HUDEP-2 (cell line): ENCODE data around the gene PID1.

Experiments
- DNase-seq, 76 experiments: peaks; one replicate each; lab custom pipeline; 2025; ENCODE audit not compliant: unreplicated experiment in 76 of 76; lab: John Stamatoyannopoulos, UW

Gene PID1

DNA sequence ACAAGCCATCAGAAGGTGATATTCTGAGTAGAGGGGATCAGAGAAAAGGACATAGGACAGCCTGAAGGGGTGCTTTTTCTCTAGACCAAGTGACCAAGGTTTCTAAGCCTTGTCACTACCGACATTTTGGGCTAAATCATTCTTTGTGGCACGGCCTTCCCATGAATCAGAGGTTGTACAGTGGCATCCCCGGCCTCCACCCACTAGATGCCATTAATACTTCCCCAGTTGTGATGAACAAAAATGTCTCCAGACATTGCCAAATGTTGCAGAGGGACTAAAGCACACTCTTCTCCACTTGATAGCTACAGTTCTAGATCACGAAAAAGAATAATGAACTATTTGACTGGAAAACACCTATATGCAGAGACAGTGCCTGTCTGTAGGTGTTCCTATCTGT lies 143.6 kb downstream of the PID1 start:
- no peak for DNase-seq

DNA sequence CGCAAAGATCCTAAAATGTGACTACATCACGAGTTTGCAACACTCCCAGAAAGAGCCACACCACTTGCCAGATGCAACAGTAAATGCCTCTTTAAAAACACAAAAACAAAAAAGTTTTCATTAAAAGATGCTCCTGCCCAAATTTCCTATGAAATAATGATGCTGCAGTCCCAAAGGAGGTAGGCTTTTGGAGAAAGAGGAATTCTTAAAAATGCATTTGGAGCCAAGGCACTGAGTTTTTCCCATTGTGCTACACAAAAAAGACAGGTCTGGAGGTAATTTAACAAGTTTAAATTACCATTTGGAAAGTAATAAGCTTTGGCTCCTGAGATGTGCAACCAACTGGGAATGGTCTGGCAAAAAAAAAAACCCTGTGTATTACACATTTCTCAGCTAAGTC lies 145.0 kb downstream of the PID1 start:
- no peak for DNase-seq

DNA sequence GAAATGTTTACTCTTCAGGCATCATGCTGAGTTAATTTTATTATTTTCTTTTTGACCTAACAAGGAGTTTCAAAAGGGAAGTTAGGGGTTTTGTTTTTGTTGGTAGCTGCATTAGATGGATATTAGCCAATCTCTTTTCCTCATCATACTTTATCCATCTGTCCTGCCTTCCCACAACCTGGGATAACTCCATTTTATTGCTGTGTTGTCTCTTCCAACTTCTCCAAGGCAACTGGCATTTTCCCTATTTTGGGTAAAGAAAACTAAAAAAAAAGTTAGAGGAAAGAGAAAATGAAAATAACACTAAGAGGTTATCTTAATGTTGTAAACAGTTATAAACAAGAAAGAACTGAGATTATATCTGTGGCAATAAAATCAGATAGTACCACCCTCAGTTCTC lies 147.0 kb downstream of the PID1 start:
- DNase-seq = no peak

DNA sequence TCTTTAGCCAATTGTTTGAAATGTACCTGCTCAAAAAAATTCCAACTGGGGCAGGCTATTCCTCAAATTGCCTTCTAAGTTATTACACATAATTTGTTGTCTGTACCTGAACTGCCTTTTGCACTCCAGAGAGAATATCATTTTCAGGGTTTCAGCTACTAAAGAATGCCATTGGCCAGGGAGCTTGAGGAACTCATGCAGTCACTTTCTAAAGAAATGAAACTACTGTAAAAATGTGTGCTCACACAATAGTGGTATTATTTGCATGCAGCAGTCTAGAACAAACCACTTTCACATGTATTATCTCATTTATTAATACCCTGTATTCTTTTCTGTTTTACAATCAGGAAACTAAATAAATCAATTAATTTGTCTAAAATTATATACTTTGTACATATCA lies 152.2 kb downstream of the PID1 start:
- no peak for DNase-seq

DNA sequence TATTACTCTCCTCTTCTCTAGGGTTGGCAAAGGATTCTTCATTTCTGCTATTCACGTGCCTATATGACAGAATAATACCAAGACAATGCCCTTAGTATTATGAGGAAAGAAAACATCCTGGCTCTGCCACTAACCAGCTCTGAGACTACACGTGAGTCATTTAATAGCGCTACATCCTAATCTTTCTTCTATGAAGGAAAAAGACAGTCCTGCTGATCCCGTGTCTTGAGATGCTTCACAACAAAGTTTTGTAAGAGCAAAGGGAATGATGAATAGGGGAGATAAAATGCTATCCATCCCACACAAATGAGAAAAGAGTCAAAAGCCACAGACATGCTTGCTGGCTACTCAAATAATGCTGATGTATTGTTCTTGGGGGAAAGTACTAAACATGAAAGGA lies 152.8 kb downstream of the PID1 start:
- DNase-seq = no peak

DNA sequence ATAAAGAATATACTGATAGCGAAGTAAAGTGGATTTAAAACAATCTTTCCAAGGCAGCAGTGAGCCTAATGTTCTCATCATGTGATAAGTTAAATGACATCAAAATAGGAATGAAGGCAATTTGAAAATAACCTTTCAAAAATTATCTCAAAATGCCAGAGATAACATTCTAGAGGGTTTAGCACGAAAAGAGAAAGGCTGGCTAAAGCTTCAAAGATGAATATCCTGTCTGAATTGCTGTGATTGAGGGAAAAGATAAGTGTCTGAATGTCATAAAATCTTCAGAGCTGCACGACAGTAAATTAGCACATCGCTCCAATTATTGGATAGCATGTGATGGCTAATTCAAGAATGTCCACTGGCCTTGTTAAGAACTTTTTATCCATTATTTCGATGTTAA lies 159.3 kb downstream of the PID1 start:
- DNase-seq = no peak

DNA sequence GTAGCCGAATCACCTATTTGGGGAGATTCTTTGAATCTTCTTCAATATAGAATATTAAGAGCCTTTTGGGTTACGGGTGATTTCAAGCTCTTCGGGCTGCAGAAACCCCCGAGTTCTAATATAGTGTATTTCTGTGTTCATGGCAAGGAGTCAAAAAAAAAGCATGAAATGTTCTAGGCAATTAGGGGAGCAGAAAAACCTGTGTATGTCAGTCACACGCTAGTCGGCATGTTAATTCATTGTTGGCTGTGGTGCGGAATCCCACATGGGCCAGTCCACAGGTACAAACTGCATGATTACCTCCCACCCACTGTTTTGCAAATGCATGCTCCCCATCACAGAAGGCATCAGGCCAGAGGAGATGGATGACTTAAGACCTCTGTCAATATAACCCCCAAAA lies 161.9 kb downstream of the PID1 start:
- DNase-seq = no peak

DNA sequence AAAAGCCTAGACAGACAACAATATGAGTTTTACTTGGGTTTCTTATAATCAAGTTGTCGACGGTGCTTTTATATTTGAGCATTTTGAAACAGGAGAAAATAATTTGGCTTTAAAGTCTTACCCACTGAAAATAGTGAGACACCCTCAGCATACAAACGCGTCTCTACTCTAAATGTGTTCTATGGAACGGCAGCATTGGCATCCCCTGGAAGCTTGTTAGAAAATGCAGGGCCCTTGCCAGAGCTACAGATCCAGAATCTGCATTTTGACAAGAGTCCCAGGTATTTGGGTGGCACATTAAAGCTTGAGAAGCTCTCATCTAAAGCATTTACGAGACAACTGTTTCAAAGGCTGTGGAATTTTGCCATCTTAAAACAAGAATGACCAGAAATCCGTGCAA lies 163.5 kb downstream of the PID1 start:
- DNase-seq = no peak

DNA sequence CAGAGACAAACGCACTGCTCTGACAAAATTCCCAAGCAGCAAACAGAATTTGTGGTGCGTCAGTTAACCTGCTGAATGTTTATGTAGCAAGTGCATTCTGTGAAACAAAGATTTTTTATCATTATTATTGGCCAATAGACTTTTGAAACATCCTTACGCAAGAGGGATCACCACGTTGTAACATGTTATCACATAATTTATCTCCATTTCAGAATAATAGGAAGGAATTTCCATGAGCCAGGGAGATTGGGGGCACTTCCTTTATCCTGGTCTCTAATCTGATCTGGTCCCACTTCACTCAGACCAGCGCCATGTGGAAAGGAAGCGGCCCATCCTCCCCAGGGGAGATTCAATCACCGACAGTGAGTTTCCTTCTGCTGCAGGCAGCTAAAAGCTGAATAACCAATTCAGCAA lies 166.1 kb downstream of the PID1 start:
- DNase-seq = no peak

DNA sequence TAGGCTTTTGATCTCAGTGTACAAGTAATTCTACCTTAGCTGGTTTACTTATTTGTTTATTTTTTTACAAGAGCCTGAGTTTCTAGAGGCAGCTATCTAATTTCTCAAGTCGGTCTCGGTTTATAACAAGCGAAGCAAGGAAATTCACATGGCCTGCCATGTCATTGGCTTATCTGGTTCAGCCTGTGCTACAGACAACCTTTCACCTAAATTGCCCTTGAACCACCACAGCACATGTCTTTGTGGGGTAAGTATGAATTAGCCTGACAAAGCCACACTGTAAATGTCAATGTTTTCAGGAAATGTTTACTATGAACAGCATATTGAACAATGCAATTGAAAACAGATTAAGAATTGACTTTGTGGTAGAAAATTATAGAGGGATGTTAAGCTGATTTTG lies 167.1 kb downstream of the PID1 start:
- DNase-seq = no peak

DNA sequence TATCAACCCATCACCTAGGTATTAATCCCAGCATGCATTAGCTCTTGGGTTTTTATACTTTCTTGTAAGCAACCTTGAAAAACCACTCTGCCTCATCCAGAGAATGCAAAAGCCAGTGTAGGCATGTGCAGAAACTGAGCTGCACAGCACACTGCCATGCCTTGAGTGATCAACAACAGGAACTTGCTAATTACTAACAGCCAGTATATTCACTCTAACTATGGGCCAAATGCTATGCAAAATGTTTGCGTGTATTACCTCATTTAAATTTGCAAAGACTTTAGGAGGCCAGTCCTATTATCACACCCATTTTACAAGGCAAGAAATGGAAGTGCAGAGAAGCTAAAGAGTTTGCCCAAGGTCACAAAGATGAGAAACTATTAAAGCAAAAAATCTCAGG lies 169.8 kb downstream of the PID1 start:
- DNase-seq = no peak

DNA sequence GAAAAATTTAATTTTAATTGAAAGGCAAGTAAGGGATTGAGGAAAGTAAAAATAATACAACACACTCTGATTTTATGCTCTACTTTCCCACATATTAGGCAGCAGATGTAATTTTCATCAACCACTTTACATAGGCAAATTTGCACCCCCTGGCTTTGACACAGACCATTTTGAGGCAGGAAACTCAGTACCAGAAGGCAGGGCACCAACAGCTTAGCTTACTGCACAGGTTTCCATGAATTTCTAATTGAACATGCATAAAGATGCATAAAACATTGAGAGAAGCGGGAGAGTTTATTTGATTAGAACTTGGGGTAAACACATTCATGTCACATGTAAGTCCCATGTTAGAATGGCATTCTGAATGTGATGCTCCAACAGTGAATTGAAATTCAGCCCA lies 171.9 kb downstream of the PID1 start:
- no peak for DNase-seq

DNA sequence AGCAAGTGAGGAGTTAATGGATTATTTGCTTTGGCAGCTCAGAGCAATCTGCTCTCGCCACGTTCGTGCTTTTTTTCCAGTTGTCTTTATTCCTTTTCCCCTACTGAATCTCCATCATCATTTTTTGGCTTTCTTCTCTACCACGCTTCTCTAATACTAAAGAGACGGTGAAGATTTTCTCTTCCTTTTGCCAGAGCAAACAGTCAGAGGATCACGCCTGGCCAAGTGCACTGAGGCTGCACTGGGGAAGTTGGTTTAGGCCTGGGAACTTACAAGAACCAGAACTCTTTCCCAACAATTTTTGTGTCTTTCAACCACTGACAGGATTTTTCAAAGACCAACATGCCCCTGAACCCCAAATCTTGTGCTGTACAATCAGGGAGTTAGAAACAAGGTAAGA lies 172.3 kb downstream of the PID1 start:
- no peak for DNase-seq

DNA sequence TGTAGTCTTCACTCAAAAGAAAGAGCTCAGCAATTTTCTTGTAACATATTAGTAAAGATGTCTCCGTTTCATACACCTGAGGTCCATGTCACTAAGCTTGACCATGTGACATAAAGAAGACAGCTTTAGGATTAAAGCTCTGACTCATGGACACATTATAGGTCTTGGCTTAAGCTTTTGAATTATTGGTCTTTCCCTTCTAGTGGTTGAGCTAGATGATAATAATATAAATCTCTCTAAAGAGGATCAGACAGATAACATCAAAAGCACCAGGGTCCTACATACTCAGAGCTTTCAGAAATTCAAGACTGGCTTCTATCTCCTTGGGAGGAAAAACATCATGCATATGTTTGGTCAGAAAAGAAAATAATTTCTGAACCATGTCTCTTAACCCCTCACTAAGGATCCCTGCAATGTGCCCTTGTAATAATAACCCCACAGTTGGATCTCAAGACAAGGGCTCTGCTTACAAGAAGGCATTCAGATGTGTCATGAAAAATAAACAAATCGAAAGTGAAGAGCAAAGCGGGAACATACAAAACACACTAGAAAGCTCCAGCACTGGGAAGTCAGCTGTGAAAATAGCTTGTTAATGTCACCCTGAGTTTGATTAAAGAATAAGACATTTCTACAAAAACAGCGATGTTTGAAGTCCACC lies 174.5 kb downstream of the PID1 start:
- DNase-seq = no peak

DNA sequence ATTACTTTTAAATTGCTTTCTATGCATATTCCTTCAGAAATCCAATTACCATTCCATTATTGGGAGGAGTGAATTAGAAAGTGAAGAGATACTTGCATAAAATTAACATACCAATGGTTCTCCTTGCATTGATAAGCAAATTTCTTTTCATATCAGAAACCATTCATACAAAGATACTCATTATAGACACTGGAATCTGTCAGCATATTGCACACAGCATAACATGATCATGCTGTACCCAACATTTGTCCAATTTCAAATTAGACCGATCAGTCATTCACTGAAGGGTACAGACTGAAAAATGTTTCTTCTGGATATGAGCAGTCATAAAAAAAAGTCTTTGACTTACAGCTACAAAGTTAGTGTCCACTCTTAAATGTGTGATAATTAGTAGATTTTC lies 175.6 kb downstream of the PID1 start:
- DNase-seq = no peak

DNA sequence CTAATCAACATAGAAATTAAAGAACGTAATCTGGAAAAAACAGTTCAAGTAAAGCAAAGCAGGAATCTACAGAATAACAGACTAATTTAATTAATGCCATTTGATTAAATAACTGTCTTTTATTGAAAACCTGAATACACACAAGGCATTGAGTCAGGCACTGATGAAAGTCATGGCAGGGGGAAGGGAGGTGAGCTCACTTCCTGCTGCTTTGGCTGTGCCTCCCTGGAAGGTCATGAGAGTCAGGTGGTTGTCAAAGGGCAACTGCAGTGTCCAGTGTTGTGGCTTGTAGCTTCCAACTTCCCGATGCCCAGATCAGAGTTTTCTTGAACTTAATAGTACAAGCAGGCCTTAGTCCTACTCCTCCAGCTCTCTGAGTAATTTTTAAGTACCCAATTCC lies 180.9 kb downstream of the PID1 start:
- no peak for DNase-seq

DNA sequence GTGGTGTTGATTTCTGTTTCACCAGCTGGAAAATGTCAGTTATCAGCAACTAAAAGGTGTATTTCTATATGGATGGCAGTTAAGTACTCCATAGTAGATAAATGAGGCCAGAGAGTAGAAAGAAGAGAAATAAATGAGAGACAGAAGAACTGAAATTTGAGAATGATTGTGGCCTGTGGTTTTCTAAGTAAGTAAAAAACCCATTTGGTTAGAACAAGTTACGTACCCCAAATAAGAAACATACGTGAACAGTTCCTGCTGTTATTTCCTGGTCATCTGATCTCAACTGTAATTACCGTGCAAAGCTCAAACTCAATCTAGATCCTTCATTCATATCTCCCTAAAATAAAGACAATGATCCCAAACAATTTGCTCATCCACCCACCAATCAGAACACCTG lies 181.3 kb downstream of the PID1 start:
- DNase-seq = no peak

DNA sequence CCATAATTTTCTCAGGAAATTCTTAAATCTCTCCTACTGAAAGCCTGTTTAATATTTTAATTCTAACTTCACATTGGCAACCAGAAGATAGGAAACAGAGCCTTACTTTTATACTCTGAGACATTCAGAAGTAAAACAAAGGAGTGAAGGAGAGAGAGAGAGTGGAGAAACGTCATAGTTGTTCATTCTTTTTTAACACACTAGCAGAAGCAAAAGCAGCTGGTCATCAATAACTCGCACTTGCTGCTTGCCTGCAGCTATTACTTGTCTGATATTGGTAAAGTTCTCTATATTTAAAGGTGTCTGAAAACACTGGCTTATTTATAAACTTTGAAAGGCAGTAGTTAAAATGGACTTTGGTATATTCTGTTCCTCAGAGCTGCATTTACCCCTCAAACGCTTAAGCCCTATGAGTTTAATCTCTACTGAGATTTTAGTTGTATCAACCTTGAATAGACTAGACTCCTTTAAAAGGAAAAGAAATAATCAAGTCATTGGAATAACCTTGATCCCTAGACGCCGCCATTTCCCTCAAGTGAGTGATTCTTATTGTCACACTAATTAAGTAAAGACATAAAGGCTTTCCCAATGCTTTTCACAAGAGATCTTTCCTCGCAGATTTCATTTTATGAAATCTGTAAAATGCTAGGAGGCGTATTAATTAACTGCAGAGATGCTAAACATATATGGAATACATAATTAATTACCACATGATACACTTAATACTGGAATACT lies 182.0 kb downstream of the PID1 start:
- no peak for DNase-seq

DNA sequence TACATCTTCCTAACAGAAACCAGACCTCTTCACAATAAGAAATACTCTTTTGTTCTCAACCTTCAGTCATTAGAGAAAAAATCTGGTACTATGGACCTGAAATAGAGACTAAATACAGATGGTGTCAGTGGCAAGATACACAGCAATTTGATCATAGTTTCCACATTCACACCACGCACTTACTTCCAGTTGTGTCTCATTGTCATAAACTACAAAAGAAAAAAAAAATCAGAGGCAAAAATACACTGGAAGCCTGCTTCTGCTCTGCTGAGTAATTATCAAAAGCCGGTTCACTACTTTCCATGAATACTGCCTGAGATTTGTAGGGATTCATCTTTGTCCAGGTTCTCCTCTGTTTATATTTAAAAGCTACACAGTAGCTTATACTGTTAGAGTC lies 182.6 kb downstream of the PID1 start:
- no peak for DNase-seq

DNA sequence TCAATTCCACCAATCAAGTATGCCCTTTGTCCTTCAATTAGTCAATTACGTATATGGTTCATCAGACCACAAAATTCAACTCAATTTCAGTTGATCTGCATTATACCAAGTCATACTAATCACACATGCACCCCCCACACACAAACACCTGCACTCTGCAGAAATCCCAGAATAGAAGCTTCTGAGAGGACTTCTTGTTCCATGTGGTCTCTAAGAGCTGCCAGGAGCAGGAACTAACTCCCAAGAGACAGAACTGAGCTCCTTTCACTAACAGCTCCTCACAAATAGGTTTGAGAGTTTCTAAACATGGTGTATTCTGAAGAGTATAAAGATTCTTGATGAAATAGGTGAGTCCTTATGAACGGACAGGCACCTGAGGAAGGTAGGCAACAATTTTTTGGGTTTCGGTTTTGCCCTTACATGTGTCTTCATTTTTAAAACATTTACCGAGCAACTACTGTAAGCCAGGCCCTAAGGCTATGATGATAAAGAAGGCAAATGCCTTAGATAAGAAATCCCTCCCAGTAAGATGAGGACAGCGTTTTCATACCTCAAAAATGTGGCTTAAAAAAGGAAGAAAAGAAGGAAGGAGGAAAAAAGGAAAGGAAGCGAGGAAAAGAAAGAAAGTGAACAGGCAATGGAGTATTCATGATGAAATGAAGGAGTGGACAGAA lies 183.1 kb downstream of the PID1 start:
- no peak for DNase-seq

DNA sequence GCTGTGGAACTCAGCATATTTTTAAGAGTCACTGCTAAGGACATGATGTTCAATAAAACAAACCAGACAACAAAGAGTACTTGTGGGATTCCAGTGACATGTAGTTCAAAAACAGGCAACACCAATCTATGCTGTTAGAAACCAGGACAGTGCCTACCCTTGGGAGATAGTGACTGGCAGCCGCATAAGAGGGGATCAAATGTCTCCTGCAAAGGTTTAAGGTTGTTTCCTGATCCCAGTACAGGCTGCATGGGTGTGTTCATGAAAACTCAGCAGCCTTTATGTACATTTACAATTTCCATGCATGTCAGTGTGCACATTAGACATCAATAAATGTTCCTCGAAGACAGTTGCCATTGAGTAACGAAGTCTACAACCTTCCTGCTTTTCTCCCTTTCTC lies 183.8 kb downstream of the PID1 start:
- DNase-seq = no peak

DNA sequence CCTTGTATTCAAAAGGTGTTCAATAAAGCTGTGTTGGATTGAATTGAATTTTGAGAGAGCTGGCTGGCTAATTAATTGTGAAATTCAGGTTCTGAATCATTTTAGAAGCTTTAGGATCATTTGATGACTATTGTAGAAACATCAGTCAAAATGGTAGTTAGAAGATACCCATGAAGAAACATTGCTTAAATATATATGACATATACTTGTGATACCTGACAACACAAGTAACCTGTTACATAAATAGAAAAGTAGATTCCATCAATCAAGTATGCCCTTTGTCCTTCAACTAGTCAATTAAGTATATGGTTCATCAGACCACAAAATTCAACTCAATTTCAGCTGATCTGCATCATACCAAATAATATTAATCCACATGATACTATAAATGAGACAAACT lies 185.6 kb downstream of the PID1 start:
- no peak for DNase-seq
